GM19023 (cell line): Measurements from ENCODE around the gene HSPB1.
"Not testable (repeated sequence)": the region's sequence is repeated elsewhere in the genome, so short reads cannot be mapped to it uniquely, and the experiment has no call there.

ENCODE experiments used
- ATAC-seq: cut with Tn5 transposase; IDR thresholded peaks from one replicate; pipeline ENCODE4 v1.9.1; 2021; ENCODE audit warnings: mild to moderate bottlenecking, moderate library complexity; ENCODE audit not compliant: unreplicated experiment

The HSPB1 gene

GRCh38 chr7:76329479-76329878 is 27.0 kb downstream of the HSPB1 start:
- no peak for ATAC-seq

- no peak for ATAC-seq
Observed at GRCh38 chr7:76330261-76330660, 27.8 kb downstream of the HSPB1 start.

DNA sequence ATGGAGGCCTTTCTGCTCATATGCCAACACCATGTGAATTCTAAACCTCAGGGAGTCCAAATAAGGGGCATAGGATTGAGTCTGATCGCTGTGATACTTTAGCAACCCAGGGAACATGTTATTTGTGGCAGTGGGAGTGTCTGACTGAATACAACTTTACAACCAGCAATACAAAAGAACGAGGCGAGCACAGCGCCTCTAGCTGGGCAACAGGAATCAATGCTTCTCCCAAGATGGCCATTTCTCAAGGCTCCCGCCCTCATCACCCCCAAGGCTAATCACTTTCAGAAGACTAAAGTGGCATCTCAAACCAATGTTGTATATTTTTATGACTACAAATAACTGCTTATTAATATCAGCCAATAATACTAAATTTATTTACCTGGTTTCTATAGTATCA is 28.2 kb downstream of the HSPB1 start:
- no peak for ATAC-seq

DNA sequence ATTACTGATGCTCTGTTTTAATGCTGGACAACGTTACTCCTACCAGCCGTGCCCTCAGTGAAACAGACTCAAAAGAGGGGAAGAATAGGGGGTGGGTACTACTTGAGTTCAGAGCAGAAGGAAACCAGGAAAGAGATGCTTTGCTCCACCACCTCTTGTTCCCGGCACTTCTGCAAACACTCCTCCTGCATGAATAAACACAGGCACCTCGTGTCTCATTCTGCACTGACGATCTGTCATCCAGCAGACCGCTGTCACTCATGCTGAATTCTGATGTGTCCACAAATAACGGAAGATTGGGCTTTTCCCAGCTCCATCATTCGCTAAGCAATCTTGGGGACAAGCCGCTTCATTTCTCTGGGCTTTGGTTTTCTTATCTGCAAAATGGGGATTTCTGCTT is 29.6 kb downstream of the HSPB1 start:
- ATAC-seq, result no peak

- ATAC-seq, result no peak
Observed at GRCh38 chr7:76333511-76334101, 31.1 kb downstream of the HSPB1 start.

DNA sequence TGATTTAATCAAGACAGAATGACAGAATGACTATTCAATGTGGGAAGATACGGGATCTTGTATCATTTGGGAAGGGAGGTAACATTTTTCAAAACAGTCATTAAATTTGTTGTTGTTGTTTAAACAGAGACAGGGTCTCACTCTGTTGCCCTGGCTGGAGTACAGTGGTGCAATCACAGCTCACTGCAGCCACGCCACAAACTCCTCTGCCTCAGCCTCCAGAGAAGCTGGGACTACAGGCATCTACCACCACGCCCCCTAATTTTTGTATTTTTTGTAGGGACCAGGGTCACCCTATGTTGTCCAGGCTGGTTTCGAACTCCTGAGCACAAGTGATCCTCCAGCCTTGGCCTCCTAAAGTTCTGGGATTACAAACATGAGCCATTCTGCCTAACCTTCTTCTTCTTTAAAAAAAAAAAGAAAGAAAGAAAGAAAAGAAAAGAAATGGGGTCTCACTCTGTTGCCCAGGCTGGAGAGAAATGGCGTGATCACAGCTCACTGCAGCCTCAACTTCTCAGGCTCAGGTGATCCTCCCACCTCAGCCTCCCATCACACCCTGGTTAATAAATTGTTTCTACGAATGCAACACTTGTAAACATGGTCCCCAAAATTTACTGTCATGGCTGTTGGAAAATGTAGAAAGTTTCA is 32.0 kb downstream of the HSPB1 start:
- ATAC-seq, result no peak

- ATAC-seq, result not testable (repeated sequence)
Observed at GRCh38 chr7:76335417-76335816, 32.9 kb downstream of the HSPB1 start.

GRCh38 chr7:76336094-76336493 is 33.6 kb downstream of the HSPB1 start:
- ATAC-seq, result no peak

DNA sequence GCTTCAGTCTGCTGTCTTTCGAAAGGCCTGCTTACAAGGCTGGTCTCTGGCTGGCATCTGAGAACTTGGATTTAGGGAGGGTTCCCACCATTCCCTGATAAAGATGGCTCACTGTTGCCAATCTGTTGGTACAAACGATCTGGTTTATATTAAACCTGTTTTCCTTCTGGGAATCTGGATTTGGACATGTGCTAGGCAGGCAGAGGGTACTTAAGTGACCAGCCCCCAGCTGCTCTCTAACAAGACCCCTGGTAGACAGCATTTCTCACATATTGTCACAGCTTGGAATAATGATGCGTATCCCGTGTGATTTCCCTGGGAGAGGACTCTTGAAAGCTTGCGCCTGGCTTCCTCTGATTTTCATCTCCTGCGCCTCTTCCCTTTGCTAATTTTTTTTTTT is 34.7 kb downstream of the HSPB1 start:
- no peak for ATAC-seq

DNA sequence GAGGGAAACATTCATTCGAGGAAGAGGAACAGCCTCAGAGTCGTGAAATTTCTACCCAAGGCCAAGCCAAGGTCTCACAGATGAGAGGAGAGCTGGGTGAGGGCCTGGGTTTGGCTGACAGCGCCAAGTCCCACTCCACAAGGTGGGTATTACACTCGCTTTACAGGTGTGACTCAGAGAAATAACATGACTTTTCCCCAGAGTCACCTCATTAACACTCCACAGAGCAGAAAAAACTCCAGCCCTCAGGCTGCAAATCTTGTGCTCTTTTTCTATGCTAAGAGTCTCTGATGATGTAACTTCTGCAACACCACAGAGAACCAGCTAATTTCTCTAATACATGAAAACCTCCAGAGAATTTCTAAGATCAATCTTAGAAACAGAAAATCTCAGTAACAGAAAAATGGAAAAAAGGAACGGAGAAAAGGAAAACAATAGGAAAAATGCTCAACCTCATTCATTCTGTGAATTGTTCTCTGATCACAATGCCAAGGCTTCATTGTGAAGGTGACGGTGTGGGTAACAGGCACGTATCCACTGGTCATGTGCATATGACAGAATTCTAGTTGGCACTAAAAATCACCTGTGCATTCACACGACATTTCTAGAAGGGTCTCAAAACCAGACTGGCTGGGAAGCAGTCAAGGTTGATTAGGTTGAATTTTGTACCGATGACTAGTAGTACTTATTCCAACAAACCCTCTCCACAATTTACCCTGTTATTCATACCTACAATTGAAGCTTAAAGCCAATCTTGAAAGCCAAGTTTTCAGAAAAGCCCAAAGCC is 36.0 kb downstream of the HSPB1 start:
- no peak for ATAC-seq

DNA sequence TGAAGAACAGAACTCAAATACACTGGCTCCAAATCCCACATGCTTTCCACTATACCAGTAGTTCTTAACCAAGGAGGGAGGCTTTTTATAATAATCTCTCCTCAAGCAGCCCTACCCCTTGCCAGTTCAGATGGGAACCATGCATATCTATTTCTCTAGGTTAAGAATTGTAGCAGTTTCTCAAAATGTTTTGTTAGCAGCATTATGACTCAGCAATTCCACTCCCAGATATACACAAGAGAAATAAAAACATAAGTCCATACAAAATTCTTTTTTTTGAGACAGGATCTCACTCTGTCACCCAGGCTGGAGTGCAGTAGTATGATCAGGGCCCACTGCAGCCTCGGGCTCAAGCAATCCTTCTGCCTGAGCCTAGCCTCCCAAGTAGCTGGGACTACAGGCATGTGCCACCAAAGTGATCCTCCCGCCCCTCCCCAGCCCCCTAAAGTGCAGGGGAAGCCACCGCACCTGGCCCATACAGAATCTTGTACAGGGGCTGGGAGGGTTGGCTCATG is 38.2 kb downstream of the HSPB1 start:
- ATAC-seq, result no peak

DNA sequence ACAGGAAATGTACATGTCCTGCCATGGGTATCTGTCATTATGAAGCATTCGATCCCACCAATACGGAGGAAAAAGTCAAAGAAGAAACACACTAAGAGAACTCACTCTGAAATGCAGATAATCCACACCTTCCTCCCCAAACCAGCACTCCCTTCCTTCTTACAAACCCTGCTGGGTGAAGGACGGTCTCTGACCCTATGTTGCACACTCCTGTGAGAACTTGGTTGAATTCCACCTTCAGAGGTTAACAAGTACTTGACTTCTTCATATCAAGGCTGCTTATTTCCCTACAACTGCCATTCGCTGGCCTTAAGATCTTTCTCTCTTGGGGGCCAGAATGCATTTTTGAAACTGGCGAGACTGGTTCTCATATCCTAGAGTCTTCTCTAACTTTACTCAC is 39.7 kb downstream of the HSPB1 start:
- ATAC-seq, result no peak

- no peak for ATAC-seq
Observed at GRCh38 chr7:76343294-76343930, 40.9 kb downstream of the HSPB1 start.

GRCh38 chr7:76343931-76344321 is 41.5 kb downstream of the HSPB1 start:
- no peak for ATAC-seq

DNA sequence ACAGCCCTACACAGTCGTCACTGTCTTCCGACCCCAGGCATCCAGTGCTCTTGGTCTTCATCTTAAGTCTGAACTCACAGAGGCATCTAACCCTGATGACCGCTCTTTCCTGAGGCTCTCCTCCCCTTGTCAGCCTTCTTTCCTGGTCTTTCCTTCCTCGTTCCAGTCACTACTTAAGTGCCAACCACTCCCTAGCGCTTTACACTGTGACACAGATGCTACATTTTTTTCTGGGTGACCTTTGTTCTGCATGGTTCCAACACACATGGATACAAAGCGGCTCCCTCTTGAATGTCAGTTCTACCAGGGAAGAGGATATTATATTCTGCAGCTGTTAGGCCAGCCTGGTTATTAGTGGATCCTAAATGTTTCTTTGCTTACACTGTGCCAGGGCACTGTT is 43.6 kb downstream of the HSPB1 start:
- ATAC-seq, result no peak

GRCh38 chr7:76346778-76347177 is 44.3 kb downstream of the HSPB1 start:
- no peak for ATAC-seq

DNA sequence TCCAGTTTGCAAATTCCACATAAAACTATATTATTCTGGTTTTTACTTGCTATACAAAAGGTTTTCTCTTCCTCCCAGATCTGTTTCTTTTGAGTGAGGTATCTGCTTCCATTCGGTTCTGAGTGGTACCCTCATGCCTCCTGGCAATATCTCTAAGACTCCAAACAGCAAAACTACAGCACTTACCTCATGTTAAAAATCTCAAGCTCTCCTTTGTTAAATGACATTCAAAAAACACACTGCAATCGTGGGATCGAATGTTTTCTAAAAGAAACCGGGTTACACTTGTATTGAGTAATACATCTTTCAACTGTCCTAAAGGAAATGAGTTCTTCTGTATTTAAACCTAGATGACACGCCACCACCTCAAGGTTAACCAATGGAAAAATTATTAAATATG is 45.2 kb downstream of the HSPB1 start:
- ATAC-seq, result no peak

- ATAC-seq, result no peak
Observed at GRCh38 chr7:76349313-76349885, 46.9 kb downstream of the HSPB1 start.

- no peak for ATAC-seq
Observed at GRCh38 chr7:76351372-76351771, 48.9 kb downstream of the HSPB1 start.

DNA sequence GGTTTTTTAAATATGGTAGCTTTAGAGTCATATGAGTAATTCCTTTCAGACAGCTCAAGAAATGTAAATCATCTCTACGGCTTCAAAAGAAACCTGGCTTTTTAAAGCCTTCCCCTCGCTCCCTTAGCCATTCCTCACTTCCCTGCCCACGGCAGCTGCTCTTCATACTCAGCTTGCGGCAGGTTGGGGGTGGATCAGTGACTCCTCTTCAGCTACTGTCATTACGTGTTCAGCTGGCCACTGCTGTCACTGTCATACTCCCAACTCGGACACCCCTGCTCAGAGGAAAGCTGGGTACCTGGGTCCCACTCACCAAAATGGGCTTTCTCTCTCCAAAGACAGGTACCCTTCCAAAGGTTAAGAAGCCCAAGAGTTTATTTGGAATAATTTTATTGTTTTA is 49.7 kb downstream of the HSPB1 start:
- no peak for ATAC-seq

- ATAC-seq, result no peak
Observed at GRCh38 chr7:76353744-76354143, 51.3 kb downstream of the HSPB1 start.
